Stimulated activated CD8-positive, alpha-beta memory T cell treated with anti-CD3 and anti-CD28 coated beads, Interleukin-4, amount 100 ng/mL, for 4 hours (primary cell): ENCODE results near the gene AGAP1.
"Not testable (repeated sequence)": the region's sequence is repeated elsewhere in the genome, so short reads cannot be mapped to it uniquely, and the experiment has no call there.

ENCODE experiments used
- DNase-seq, 2 donors: peaks; one replicate each; pipeline ENCODE4 v3.0.0-alpha.2; 2020; ENCODE audit warnings: low read depth in 2 of 2, low spot score in 1 of 2

Gene AGAP1

DNA sequence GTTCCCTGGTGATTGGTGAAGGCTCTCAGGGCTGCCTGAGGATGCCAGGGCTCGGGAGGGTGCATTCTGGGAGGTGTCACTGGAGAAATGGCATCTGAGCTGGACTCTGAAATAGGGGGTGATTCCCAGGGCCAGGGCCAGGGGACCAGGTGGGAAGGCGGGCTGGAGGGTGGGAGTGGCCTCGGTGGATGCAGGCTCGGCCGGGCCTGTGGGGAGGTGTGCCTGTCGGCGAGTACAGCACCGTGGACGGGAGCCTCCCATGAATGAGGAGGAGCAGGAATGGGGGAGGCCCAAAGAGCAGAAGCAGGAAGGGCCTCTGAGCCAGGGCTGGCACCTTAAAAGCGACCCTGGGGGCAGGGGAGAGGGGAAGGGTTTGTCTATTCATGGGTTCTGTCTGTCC lies 557.5 kb downstream of the AGAP1 start:
- no peak for DNase-seq

DNA sequence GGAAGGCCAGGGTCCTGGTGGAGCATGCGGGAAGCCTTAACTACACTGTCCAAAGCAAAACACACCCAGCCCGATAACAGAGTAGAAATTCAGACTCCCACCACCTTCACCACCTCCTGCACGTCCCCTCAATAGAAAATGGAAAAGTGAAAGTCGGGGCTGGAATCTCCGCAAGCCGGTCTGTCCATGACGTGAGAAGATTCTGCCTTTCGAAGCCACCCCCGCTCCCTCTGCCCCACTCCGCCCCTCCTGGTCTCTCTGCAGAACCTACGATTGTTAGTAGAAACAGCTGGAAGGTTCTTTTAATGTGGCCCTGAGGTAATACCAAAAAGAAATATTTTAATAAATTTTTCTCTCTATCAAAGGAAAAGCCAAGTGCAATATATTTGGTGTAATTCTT lies 558.0 kb downstream of the AGAP1 start:
- DNase-seq = no peak

DNA sequence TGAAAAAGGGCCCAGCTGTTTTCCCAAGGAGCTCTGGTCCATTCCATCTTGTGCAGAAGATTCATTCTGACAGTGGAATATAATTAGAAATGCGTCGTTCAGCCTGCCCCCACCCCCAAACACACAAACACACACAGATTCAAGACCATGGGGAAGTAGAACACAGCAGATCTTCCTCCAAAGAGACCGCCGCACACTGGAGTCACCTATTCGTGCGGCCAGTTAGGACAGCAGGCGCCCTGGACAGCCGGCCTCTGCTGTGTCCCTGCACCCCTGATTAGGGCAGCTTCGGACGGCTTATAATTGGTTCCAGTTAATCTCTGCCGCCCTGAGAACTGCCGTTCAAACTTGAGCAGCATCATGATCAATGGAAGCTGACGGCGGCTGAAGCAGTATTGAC lies 558.4 kb downstream of the AGAP1 start:
- no peak for DNase-seq

DNA sequence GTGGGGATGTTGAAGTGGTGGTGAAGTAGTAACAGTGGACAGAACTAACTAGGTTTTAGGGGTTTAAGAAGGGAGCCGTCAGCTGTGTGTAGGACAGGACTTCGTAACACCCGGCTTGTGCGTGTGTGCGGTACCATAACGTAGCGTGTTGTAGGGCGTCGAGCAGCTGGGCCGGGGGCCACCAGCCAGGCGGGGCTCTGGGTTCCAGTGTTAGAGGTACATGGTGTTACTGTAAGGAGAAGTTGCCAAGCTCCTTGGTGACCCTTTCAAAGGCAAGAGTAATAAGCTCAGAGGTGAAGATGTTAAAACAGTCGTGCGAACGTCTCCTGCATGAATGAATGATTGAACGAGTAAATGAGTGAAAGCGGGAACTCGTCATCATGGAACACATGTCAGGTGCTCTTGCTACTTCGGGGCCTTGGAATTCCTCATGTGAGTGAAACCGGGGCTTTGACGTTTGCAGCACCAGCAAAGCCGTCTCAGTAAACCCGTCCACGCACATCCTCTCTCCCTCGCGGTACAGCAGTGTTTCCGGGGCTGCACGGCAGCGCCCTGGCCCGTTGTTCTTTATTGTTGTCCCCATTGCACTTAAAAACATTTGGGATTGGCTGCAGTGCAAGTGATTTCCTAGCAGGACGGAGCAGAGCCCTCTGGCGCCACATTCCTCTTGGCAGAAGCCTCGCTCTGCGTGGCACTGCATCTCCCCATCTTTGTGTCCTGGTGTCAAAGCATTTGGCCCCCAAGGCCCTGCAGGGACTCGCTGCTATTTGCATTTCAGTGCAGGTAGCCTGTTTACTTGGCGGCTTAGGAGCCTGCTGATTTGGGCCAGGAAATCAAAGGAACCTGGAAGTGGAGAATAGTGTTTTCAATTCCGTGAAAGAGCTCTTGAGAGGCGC lies 559.3 kb downstream of the AGAP1 start:
- no peak for DNase-seq

DNA sequence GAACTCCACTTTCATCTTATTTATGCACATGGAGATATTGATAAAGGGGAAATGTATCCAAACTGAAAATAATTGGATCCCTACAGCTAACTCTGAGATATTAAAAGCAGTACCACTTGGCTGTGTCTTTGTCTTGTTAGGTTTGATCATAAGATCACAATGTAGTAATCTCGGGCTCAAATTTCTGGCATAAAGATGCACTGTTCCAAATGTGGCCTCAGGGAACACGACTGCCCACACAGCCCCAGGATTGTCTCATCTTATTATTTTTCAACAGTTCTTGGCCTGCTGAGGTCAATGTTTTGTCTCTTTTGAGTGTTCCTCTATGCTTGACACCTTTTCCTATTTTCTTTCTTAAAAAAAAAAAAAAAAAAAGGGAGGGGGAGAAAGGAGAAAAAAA lies 560.3 kb downstream of the AGAP1 start:
- no peak for DNase-seq

DNA sequence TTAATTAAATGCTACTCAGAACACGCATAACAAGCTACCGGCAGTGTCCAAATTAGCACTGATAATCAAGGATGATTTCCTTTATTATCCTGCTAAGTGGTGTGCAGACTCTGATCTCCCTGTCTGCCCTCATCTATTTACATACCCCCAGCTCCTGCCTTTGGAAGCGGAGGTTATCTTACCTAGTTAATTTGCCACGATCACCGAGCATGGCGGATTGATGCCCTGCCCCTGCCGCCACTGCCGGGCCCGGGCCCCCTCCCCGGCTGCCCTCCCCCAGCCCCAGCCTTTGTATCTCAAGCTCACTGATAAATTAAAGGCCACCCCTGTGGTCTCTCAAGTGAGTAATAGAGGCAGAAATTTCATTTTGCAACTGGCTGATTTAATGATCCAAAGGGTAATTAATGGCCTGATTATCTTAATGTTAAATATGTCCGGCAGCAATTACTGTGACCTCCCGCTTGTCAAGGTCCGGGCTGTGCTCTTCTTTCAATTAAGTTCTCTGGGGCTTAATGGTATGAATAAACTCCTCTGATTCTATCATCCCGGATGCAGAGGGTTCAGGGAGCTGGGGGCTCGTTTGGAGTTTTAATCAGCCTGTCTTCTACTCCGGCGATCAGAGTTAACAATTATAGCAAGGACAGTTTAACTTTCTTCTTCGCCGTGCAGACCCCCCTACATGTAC lies 560.9 kb downstream of the AGAP1 start:
- no peak for DNase-seq

DNA sequence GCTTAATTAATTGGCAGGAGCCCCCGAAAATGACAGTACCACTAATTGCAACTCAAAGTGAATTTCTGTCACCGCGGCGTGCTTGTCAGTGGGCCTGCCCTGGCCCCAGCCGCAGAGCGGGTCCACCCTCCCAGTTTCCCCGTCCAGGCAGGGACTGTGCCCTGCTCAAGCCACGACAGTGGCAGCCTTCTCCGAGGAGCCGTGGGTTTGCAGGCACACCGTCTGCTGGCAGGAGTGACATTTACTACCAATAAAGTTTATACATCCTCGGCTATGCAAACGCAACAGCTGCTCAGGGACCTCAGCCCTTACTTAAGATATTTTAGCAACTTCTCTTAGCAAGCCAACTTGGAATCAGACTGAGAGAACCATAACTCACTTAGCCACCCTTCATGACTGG lies 561.6 kb downstream of the AGAP1 start:
- DNase-seq = no peak

DNA sequence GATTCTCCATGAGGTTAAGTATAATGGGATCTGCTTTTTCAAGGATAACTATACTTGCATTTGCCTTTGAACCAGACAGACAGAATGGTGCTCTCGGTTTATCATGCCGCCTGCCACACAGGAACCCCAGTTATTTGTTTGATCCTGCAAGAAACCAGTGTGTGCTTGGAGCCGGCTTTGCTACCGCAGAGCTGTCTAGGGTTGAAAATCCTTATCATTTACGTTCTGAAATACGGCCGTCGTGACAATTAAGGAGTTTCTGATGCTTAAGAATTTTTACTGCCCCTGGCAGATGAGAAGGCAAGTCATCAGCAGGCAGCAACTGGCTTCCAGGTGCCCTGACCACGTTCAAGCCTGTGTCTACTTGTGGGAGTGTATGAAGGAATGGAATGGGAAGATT lies 562.3 kb downstream of the AGAP1 start:
- no peak for DNase-seq

DNA sequence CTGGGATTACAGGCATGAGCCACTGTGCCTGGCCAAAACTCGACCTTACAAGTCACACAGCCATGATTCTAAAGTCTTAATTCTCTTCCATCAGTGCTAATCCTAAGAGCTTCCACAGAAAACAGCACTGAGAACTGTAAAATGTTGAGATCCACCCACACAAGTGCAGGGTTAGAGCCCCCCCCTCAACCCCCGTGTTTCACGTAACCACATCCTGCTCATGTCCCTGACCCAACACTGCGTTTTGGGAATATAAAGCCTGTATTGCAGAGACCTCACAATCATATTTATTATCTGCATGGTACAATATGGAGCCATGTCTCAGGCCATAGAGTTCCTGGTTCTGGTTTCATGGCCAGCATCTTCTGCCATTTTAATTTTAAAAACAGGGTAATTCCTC lies 563.5 kb downstream of the AGAP1 start:
- DNase-seq = no peak

DNA sequence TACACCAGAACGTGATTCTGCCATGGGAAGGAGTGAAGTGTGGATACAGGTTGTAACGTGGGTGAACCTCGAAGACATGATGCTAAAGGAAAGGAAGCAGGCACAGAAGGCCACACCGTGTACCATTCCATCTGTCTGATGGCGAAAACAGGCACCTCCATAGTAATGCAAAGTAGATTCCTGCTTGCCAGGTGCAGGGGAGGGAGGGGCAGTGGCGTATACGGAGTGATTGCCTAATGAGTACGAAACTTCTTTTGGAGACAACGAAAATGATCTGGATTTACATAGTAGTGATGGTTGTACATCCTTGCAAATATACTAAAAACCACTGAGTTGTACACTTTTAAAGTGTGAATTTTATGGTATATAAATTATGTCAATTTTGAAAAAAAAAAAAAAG lies 567.7 kb downstream of the AGAP1 start:
- DNase-seq = no peak

DNA sequence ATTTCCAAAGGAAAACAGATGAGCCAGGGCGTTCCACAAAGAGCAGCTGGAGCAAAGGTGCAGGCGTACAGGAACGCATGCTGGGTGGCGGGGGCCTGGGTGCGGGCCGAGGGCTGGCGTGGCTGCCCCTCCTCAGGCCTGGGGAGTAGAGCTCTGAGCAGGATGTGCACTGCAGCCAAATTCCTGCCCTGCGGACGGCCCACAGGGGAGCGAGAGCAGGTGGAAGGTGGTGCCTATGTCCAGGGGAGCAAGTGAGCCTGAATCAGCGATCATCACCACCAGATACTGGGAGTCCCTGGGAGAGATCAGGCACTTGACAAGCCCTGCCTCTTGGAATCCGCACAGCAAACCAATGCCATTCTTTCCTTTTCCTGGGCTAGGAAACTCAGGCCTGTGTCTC lies 568.1 kb downstream of the AGAP1 start:
- DNase-seq = no peak

DNA sequence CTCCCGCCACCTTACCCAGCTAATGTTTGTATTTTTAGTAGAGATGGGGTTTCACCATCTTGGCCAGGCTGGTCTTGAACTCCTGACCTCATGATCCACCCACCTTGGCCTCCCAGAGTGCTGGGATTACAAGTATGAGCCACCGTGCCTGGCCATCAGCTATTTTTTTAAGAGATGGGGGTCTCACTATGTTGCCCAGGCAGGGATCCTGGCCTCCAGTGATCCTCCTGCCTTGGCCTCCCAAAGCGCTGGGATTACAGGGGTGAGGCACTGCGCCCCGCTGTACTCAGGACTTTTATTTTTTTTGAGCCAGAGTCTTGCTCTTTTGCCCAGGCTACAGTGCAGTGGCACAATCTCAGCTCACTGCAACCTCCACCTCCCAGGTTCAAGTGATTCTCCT lies 569.0 kb downstream of the AGAP1 start:
- not testable (repeated sequence) for DNase-seq

DNA sequence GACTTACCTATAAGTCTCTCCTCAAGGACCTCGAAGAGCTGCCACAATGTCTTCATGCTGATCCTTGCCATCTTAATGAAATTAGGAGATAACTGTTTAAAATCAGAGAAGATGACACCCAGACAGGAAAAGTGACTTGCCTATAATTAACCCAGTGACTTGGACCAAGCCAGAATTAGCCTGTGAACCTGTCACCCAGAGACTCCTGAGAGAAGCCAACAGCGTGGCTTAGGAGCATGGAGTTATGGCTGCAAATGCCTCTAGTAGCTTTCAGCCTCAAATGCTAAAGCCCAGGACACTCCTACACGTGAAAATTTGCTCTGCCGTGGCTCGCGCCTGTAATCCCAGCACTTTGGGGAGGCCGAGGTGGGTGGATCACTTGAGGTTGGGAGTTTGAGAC lies 570.2 kb downstream of the AGAP1 start:
- DNase-seq = no peak

DNA sequence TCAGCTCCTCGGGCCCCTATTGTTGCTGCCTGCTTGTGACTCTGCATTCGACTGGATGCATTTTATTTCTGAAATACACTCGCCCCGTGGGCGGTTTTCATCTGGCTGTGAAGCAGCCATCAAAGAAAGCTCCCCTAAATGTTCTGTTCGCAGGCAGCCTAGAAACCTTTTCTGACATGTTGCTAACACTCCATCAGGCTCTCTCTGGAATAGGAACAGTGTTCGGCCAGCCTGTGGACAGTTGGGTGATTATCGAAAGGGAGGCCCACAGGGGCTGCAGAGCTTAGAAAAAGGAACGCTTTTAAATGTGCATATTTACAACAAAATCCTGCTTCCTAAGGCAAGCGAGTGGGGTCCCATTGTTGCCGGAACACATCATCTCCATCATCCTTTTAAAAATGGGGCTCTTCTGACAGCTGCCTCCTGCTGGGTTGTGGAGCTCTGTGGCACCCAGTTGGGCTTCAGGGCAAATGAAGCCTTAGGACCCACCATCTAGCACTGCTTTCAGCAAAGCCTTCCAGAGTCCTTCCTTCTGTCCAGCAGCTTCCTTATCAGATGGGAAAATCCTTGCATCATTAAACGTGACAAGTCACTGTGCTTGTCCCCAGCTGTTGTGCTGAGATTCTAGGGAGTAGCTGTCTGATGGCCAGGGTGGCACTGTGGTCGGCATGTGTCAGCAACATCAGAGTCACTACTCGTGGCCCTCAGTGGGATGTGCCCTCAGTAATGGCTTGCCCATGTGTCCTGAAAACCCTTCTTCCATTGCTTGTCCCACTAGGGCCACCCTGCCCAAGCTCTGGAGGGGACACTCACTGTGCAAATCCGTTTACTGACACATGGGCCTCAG lies 571.7 kb downstream of the AGAP1 start:
- no peak for DNase-seq

DNA sequence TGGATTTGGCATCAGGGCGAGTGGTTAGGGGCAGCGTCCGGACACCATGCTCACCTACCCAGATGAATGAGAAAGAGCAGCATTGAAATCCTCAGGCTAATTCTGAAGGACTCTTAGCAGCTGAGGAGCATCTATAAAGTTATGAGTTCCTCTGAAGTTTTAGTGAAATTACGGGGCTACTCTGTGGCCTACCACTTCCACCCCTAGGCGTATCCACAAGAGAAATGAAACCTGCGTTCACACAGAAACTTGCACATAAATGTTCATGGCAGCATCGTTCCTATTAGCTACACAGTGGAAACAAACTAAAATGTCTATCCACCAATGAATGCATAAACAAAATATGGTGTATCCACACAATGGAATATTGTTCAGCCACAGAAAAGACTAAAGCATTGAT lies 576.4 kb downstream of the AGAP1 start:
- DNase-seq = no peak

DNA sequence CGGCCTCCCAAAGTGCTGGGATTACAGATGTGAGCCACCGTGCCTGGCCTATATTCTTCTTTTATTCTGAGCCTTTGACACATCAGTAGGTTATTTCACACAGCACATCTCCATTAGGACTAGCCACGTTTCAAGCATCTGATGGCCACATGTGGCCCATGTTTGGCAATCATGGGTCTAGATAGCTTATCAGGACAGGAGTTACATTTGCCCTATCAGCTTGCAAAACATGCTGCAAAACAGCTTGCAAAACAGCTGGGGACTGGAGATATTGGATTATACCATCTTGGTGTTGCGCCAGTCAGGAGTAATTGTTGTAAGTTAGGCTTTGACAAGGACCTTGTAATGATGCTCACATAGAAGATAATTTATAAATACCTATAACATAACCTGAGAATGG lies 579.4 kb downstream of the AGAP1 start:
- DNase-seq = no peak

DNA sequence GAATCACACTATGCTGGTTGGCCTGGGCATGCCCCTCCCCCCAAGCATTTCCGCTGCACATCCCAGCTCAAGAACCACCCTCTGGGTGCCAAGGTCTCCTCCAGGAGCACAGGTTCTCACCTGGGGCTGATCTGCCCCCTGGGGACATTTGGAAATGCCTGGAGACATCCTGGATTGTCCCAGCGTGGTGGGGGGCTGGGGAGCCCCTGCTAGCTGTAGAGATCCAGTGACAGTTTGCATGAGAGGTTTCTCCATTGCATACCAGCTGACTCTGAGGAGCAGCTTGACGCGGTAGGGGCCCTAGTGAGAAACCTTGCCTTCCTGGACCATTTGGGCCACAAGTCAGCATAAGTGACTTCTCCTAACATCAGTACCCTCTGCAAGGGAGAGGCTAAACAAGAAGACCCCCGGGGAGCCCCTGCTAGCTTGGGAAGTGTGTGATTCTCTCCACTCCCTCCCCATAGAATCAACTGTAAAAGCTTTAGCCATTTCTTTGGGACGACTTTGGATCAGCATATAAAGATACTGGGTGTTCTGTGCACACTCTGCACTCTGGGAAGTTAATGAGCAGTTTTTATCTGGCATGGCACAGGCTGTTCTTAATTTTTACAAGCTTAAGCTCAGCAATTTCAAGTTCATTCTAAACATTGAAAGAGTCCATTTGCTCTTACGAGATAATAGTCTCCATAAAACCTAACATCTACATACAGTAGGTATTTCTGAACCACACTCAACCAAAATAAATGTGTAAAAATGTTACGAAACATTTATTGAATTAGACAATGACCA lies 580.2 kb downstream of the AGAP1 start:
- no peak for DNase-seq

DNA sequence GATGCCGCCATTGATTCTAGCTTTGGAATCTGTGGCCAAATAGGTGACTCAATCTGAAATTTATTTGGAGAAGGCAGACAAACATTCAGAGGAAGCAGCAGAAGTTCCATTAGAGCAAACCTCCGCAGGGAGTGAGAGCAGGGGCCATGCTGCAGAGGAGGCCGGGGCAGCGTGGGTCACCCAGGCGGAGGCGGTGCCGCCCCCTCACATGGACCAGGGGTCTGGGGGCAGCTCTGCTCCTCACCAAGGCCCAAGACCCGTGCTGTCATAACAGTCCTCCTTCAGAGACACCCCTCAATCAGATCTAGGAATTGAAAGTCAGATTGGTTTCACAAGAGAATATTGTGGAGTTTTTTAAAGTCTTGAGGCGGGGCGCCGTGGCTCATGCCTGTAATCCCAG lies 582.0 kb downstream of the AGAP1 start:
- DNase-seq = no peak

DNA sequence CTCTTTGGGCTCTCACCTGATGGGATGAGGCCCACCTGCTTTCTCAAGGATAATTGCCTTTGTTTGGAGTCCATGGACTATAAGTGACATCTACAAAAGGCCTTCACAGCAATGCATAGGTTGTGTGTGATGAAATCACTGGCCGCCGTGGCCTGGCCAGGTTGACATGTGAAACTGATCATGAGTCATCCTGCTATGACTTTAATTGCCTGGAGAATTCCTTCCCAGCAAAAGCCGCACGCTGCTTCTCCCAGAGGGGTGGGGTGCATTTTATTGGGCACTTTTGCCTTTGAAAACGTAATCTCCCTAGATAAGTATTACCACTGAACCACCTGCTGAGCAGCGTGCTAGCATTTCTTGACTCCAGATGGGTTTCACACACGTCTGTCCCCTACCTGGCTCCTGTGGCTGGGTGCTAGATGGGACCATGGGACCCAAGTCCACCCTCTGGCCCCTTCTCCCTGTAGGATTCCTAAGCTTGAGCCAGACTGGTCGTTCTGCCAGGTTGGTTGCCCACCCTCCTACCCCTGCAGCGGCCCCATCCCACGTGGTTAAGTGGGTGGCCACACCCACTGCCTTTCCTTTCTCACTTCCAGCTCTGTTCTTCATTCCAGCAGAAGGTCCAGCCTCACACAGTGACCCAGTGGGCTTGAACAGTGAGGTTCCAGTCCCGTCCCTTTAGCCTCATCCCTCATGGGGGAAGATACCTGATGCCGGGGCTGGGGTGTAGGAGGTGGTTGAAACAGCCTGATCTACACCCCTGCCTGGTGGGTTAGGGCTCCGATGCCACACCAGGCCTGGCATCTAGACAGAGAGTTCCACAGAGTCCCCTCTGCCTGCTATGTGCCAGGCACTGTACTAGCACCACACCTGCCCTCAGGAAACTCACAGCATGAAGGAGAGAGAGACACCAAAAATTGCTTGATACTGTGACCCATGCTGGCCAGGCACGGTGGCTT lies 584.7 kb downstream of the AGAP1 start:
- DNase-seq = no peak

DNA sequence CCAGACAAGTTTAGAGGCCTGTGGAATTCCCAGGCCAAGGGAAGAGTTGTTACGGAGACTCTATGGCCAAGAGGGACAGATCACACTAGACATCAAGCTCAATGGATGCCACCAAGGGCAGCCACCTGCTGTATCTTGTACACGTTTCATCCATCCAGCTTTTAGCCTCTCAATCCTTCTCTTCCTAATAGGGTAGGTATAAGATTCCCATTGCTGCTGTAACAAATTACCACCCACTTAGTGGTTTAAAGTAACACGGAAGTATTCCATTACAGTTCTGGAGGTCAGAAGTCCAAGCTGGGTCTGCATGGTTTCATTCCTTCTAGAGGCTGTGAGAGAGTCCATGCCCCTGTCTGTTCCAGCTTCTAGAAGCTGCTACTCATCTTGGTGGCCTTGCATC lies 586.6 kb downstream of the AGAP1 start:
- DNase-seq = no peak
